Mesendoderm (in vitro differentiated cells): ENCODE results near the gene RPRM.

Source experiments
- DNase-seq: peaks from one replicate; pipeline ENCODE4 v3.0.0; 2013
- H2AK5ac ChIP-seq: 2 replicates; pipeline ENCODE4 v1.6.1; 2013; ENCODE audit warnings: low read length, inconsistent platforms
- H2BK120ac ChIP-seq: 2 replicates; pipeline ENCODE4 v1.6.1; 2013; ENCODE audit warnings: low read depth, mild to moderate bottlenecking, low read length, moderate library complexity, mixed read lengths
- H2BK15ac ChIP-seq: replicated peaks from 2 replicates; pipeline ENCODE4 v1.6.1; 2013; ENCODE audit warnings: low read depth, mild to moderate bottlenecking, moderate library complexity
- H2BK5ac ChIP-seq: 2 replicates; pipeline ENCODE4 v1.6.1; 2013; ENCODE audit warnings: low read length, inconsistent platforms
- H3K18ac ChIP-seq: 2 replicates; pipeline ENCODE4 v1.6.1; 2013; ENCODE audit warnings: mild to moderate bottlenecking, low read length, mixed read lengths
- H3K23ac ChIP-seq: one replicate; pipeline ENCODE4 v1.6.1; 2013; ENCODE audit warnings: low read length
- H3K27ac ChIP-seq: 2 replicates; pipeline ENCODE4 v1.5.1; 2013; ENCODE audit warnings: low read depth, mild to moderate bottlenecking, inconsistent platforms, low read length, moderate library complexity
- H3K27me3 ChIP-seq: 2 replicates; pipeline ENCODE4 v1.6.1; 2013; ENCODE audit warnings: low read length, control low read depth, mild to moderate bottlenecking, inconsistent platforms; ENCODE audit not compliant: insufficient read depth, poor library complexity
- H3K36me3 ChIP-seq: 2 replicates; pipeline ENCODE4 v1.6.1; 2013; ENCODE audit warnings: low read length, inconsistent platforms; ENCODE audit not compliant: control insufficient read depth, insufficient read depth
- H3K4ac ChIP-seq: one replicate; pipeline ENCODE4 v1.6.1; 2013; ENCODE audit warnings: low read depth, mild to moderate bottlenecking, low read length, moderate library complexity
- H3K4me1 ChIP-seq: 2 replicates; pipeline ENCODE4 v1.6.1; 2013; ENCODE audit warnings: low read depth, low read length, inconsistent platforms; ENCODE audit not compliant: control insufficient read depth
- H3K4me2 ChIP-seq: 2 replicates; pipeline ENCODE4 v1.6.1; 2013; ENCODE audit warnings: low read length
- H3K4me3 ChIP-seq: 2 replicates; pipeline ENCODE4 v1.5.1; 2013; ENCODE audit warnings: mild to moderate bottlenecking, low read length
- H3K56ac ChIP-seq: one replicate; pipeline ENCODE4 v1.6.1; 2013; ENCODE audit warnings: low read length
- H3K79me1 ChIP-seq: 2 replicates; pipeline ENCODE4 v1.6.1; 2013; ENCODE audit warnings: low read length, inconsistent platforms
- H3K79me2 ChIP-seq: 2 replicates; pipeline ENCODE4 v1.6.1; 2013; ENCODE audit warnings: mild to moderate bottlenecking, low read length; ENCODE audit not compliant: control insufficient read depth, insufficient read depth
- H3K9ac ChIP-seq: 2 replicates; pipeline ENCODE4 v1.6.1; 2013; ENCODE audit warnings: low read length, inconsistent platforms
- H4K5ac ChIP-seq: one replicate; pipeline ENCODE4 v1.6.1; 2013; ENCODE audit warnings: low read length
- H4K8ac ChIP-seq: one replicate; pipeline ENCODE4 v1.6.1; 2013; ENCODE audit warnings: low read depth, mild to moderate bottlenecking, control low read depth, low read length, moderate library complexity
- WGBS: extraction: QIAGEN DNeasy Blood & Tissue Kit; methylation state at CpG from one replicate; pipeline ENCODE4 v1.1.7; 2013; ENCODE audit warnings: low lambda C conversion rate, missing lambda C conversion rate; ENCODE audit not compliant: insufficient coverage; ENCODE audit errors: extremely low coverage; 5-methylcytosine and 5-hydroxymethylcytosine counted together

The RPRM gene

GRCh38 chr2:153474407-153474806 is 4.2 kb downstream of the RPRM start:
- Histone ChIP-seq H3K36me3 (no peaks in the 10 kb centered on the region), H2AK5ac (no peak overlapping the region), H3K4me2 (no peak overlapping the region), H3K9ac (no peak overlapping the region), H3K56ac (peak overlapping the region; percentile 8), H4K5ac (no peak overlapping the region), H3K79me2 (no peaks in the 10 kb centered on the region), H4K8ac (no peak overlapping the region), H3K27ac (no peak overlapping the region), H3K27me3 (no peaks in the 10 kb centered on the region), H3K4ac (no peak overlapping the region), H3K4me3 (no peak overlapping the region), H2BK5ac (no peak overlapping the region), H3K79me1 (no peaks in the 10 kb centered on the region), H3K4me1 (peaks cover 8% of the 10 kb centered on the region), H3K18ac (no peak overlapping the region), H3K23ac (no peak overlapping the region), H2BK15ac (no peak overlapping the region), H2BK120ac (no peak overlapping the region)
- DNase-seq = peak; percentile 57
- no CpG with 5 or more reads among the region's 1 CpG for WGBS

GRCh38 chr2:153470867-153471266 is 7.7 kb downstream of the RPRM start:
- no peaks in the 10 kb centered on the region for H3K36me3 ChIP-seq
- no peak overlapping the region for H3K9ac ChIP-seq
- H2BK15ac ChIP-seq = no peak overlapping the region
- no peak overlapping the region for H3K23ac ChIP-seq
- peaks cover 8% of the 10 kb centered on the region for H3K4me1 ChIP-seq
- H3K4me2 ChIP-seq = no peak overlapping the region
- H3K4me3 ChIP-seq = no peak overlapping the region
- no peak overlapping the region for H3K27ac ChIP-seq
- DNase-seq = no peak
- H3K4ac ChIP-seq = no peak overlapping the region
- no peaks in the 10 kb centered on the region for H3K79me1 ChIP-seq
- no peak overlapping the region for H4K5ac ChIP-seq
- no peak overlapping the region for H2BK5ac ChIP-seq
- H3K18ac ChIP-seq = no peak overlapping the region
- no peaks in the 10 kb centered on the region for H3K27me3 ChIP-seq
- no peak overlapping the region for H2AK5ac ChIP-seq
- H3K56ac ChIP-seq = no peak overlapping the region
- WGBS = no CpG with 5 or more reads among the region's 4 CpGs
- no peaks in the 10 kb centered on the region for H3K79me2 ChIP-seq
- H4K8ac ChIP-seq = no peak overlapping the region
- H2BK120ac ChIP-seq = no peak overlapping the region

GRCh38 chr2:153464395-153464794 is 14.2 kb downstream of the RPRM start:
- Histone ChIP-seq H2AK5ac (no peak overlapping the region), H3K9ac (no peak overlapping the region), H2BK15ac (no peak overlapping the region), H3K27me3 (no peaks in the 10 kb centered on the region), H3K18ac (no peak overlapping the region), H4K8ac (no peak overlapping the region), H3K79me1 (no peaks in the 10 kb centered on the region), H3K27ac (no peak overlapping the region), H3K4me1 (no peaks in the 10 kb centered on the region), H3K36me3 (no peaks in the 10 kb centered on the region), H2BK120ac (no peak overlapping the region), H3K4me2 (no peak overlapping the region), H4K5ac (no peak overlapping the region), H3K56ac (no peak overlapping the region), H2BK5ac (no peak overlapping the region), H3K4me3 (no peak overlapping the region), H3K4ac (no peak overlapping the region), H3K79me2 (no peaks in the 10 kb centered on the region), H3K23ac (no peak overlapping the region)
- DNase-seq = no peak
- WGBS = no CpG with 5 or more reads among the region's 3 CpGs

- H3K4me1 ChIP-seq = no peaks in the 10 kb centered on the region
- H3K56ac ChIP-seq = no peak overlapping the region
- no peak for DNase-seq
- H2AK5ac ChIP-seq = no peak overlapping the region
- H3K79me1 ChIP-seq = no peaks in the 10 kb centered on the region
- no peak overlapping the region for H3K4me2 ChIP-seq
- H2BK15ac ChIP-seq = no peak overlapping the region
- H3K27ac ChIP-seq = no peak overlapping the region
- no peaks in the 10 kb centered on the region for H3K27me3 ChIP-seq
- no peak overlapping the region for H4K5ac ChIP-seq
- H3K18ac ChIP-seq = no peak overlapping the region
- H2BK120ac ChIP-seq = no peak overlapping the region
- H3K79me2 ChIP-seq = no peaks in the 10 kb centered on the region
- no peak overlapping the region for H3K9ac ChIP-seq
- no peaks in the 10 kb centered on the region for H3K36me3 ChIP-seq
- no CpG with 5 or more reads among the region's 2 CpGs for WGBS
- no peak overlapping the region for H3K23ac ChIP-seq
- H3K4me3 ChIP-seq = no peak overlapping the region
- no peak overlapping the region for H3K4ac ChIP-seq
- H2BK5ac ChIP-seq = no peak overlapping the region
- H4K8ac ChIP-seq = no peak overlapping the region
These were observed 16.2 kb downstream of the RPRM start for GRCh38 chr2:153462338-153462859.

- Histone ChIP-seq H3K4ac (no peak overlapping the region), H3K4me2 (no peak overlapping the region), H4K8ac (no peak overlapping the region), H4K5ac (no peak overlapping the region), H2BK120ac (no peak overlapping the region), H2AK5ac (no peak overlapping the region), H3K79me2 (no peaks in the 10 kb centered on the region), H3K56ac (no peak overlapping the region), H3K27me3 (no peaks in the 10 kb centered on the region), H3K36me3 (no peaks in the 10 kb centered on the region), H2BK15ac (no peak overlapping the region), H2BK5ac (no peak overlapping the region), H3K9ac (no peak overlapping the region), H3K4me1 (no peaks in the 10 kb centered on the region), H3K23ac (no peak overlapping the region), H3K27ac (no peak overlapping the region), H3K18ac (no peak overlapping the region), H3K4me3 (no peak overlapping the region), H3K79me1 (no peaks in the 10 kb centered on the region)
- DNase-seq = peak; percentile 62
- whole genome bisulfite sequencing = no CpG with 5 or more reads among the region's 5 CpGs
These were observed 17.1 kb downstream of the RPRM start for GRCh38 chr2:153461453-153461852.

GRCh38 chr2:153455861-153456260 is 22.7 kb downstream of the RPRM start:
- H3K4me3 ChIP-seq = no peak overlapping the region
- H4K5ac ChIP-seq = no peak overlapping the region
- no peak overlapping the region for H3K18ac ChIP-seq
- no peaks in the 10 kb centered on the region for H3K79me1 ChIP-seq
- H2BK120ac ChIP-seq = no peak overlapping the region
- H3K4ac ChIP-seq = no peak overlapping the region
- no peaks in the 10 kb centered on the region for H3K36me3 ChIP-seq
- no peak overlapping the region for H4K8ac ChIP-seq
- H3K9ac ChIP-seq = no peak overlapping the region
- H3K79me2 ChIP-seq = no peaks in the 10 kb centered on the region
- no peaks in the 10 kb centered on the region for H3K27me3 ChIP-seq
- no peak overlapping the region for H2BK15ac ChIP-seq
- H2AK5ac ChIP-seq = no peak overlapping the region
- no peak overlapping the region for H2BK5ac ChIP-seq
- H3K4me2 ChIP-seq = no peak overlapping the region
- WGBS = no CpG with 5 or more reads among the region's 8 CpGs
- no peak overlapping the region for H3K27ac ChIP-seq
- H3K4me1 ChIP-seq = no peaks in the 10 kb centered on the region
- peak; percentile 57 for DNase-seq
- no peak overlapping the region for H3K23ac ChIP-seq
- H3K56ac ChIP-seq = no peak overlapping the region
